ENCODE measurements around the gene SLAIN2. TPM values are rescaled to one million over a fixed set of nuclear protein-coding genes. Genes with fewer than 3 reads are reported as not detected.
A peak's percentile ranks its signal among the peaks of the same experiment; 100 is the strongest.

SLAIN2 gene
- polyA plus RNA-seq, 3 donors, result 13.9 to 24.1 (median 17.6) TPM

DNA sequence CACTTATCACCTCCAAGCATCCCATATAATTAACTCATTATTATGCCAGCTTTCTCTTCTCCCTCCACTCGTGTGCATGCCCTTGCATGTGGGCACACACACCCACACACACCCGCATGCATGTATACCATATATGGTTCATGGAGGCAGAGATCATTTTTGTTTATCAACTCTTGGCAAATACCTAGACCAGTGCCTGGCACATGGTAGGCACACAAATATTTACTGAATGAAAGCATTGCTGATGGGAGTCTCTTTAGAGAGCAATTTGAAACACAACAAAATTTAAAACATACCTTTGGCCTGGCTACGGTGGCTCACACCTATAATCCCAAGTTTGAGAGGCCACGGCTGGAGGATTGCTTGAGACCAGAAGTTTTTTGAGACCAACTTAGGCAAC, 90.7 kb downstream of the SLAIN2 start:
- Histone ChIP-seq H4K20me1 (ENCODE audit: insufficient read depth, low read length) (no peaks in the 10 kb centered on the region), H3K27me3 (ENCODE audit: control insufficient read depth in 2 of 2, insufficient read depth in 2 of 2, low read length in 2 of 2) (no peaks in the 10 kb centered on the region), H3K9me3 (replicated peaks in 1 of 2; ENCODE audit: control insufficient read depth in 1 of 2, insufficient read depth in 1 of 2, low read length in 2 of 2) (no peaks in the 10 kb centered on the region), H3K4me1 (ENCODE audit: control insufficient read depth in 1 of 2, insufficient read depth in 2 of 2, low read length in 2 of 2) (no peaks in the 10 kb centered on the region), H3K27ac (ENCODE audit: low read depth in 1 of 2, low read length in 2 of 2) (no peak overlapping the region), H3K9ac (ENCODE audit: insufficient read depth, low read length, poor library complexity, severe bottlenecking) (no peak overlapping the region), H3K4me2 (replicated peaks; ENCODE audit: extremely low read depth, low read length, poor library complexity, severe bottlenecking) (no peak overlapping the region), H3K4me3 (replicated peaks in 1 of 3; ENCODE audit: low read depth in 2 of 3, low read length in 3 of 3) (no peak overlapping the region), H3K36me3 (replicated peaks in 1 of 2; ENCODE audit: control insufficient read depth in 1 of 2, insufficient read depth in 2 of 2, low read length in 2 of 2) (peaks cover 0 to 13% of the 10 kb centered on the region in 2 donors), H3K79me2 (ENCODE audit: insufficient read depth, low read length) (no peaks in the 10 kb centered on the region), H2AFZ (ENCODE audit: insufficient read depth, low read depth, low read length, poor library complexity, severe bottlenecking) (no peak overlapping the region)
- Mint-ChIP-seq H3K4me1 (no peaks in the 10 kb centered on the region), H3K36me3 (peaks cover 8 to 10% of the 10 kb centered on the region in 2 donors), H3K27ac (peak overlapping the region in 1 of 7 donors; percentile 4), H3K9me3 (peaks cover 0 to 2% (median 0%) of the 10 kb centered on the region in 7 donors), H3K4me3 (no peak overlapping the region), H3K27me3 (ENCODE audit: low read depth in 3 of 3) (no peaks in the 10 kb centered on the region)
- intact Hi-C loops (cut with micrococcal nuclease), result no loop called here
- TF ChIP-seq, protein P1, sequence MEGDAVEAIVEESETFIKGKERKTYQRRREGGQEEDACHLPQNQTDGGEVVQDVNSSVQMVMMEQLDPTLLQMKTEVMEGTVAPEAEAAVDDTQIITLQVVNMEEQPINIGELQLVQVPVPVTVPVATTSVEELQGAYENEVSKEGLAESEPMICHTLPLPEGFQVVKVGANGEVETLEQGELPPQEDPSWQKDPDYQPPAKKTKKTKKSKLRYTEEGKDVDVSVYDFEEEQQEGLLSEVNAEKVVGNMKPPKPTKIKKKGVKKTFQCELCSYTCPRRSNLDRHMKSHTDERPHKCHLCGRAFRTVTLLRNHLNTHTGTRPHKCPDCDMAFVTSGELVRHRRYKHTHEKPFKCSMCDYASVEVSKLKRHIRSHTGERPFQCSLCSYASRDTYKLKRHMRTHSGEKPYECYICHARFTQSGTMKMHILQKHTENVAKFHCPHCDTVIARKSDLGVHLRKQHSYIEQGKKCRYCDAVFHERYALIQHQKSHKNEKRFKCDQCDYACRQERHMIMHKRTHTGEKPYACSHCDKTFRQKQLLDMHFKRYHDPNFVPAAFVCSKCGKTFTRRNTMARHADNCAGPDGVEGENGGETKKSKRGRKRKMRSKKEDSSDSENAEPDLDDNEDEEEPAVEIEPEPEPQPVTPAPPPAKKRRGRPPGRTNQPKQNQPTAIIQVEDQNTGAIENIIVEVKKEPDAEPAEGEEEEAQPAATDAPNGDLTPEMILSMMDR (IDR thresholded peaks at IDR 0.05), result no peak
- DNase-seq, result no peak
- 50% methylated on average over 1 of the region's 4 CpGs for WGBS (ENCODE audit: insufficient coverage)

DNA sequence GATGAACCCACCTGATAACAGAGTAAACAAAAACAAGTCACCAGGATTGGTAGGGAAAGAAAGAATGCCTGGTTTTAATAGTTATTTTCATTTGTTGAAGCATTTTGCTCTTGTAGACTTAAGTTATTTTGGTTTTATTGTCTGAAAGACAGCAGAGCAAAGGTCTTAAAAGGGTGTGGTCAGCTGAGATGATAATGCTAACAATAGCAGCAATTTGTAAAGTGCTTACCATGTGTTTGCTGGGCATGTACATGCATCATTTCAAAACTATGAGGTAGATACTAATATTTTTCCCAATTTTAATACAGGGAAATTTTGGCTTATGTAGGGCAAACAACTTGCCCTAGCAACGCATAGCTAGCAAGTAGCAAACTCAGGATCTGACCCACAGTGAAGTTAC, 95.0 kb downstream of the SLAIN2 start:
- no CpG with 5 or more reads among the region's 1 CpG for WGBS (ENCODE audit: insufficient coverage)
- TF ChIP-seq, protein P1 (IDR thresholded peaks at IDR 0.05), result no peak

More for the DNA sequence above, 95.0 kb downstream of the SLAIN2 start:
- peaks cover 0 to 4% (median 2%) of the 10 kb centered on the region in 3 donors for H3K27me3 Mint-ChIP-seq (ENCODE audit: low read depth in 3 of 3)
- DNase-seq, result no peak
- H3K9ac ChIP-seq (ENCODE audit: insufficient read depth, low read length, poor library complexity, severe bottlenecking), result no peak overlapping the region
- peaks cover 3% of the 10 kb centered on the region for H3K4me1 Mint-ChIP-seq
- H3K4me3 ChIP-seq (replicated peaks in 1 of 3; ENCODE audit: low read depth in 2 of 3, low read length in 3 of 3), result no peak overlapping the region
- no peak overlapping the region for H3K27ac Mint-ChIP-seq
- H4K20me1 ChIP-seq (ENCODE audit: insufficient read depth, low read length), result no peaks in the 10 kb centered on the region
- no peaks in the 10 kb centered on the region for H3K27me3 ChIP-seq (ENCODE audit: control insufficient read depth in 2 of 2, insufficient read depth in 2 of 2, low read length in 2 of 2)
- intact Hi-C loops (cut with micrococcal nuclease), result no loop called here
- H3K79me2 ChIP-seq (ENCODE audit: insufficient read depth, low read length), result no peaks in the 10 kb centered on the region
- H3K4me2 ChIP-seq (replicated peaks; ENCODE audit: extremely low read depth, low read length, poor library complexity, severe bottlenecking), result no peak overlapping the region
- no peaks in the 10 kb centered on the region for H3K4me1 ChIP-seq (ENCODE audit: control insufficient read depth in 1 of 2, insufficient read depth in 2 of 2, low read length in 2 of 2)
- no peaks in the 10 kb centered on the region for H3K36me3 Mint-ChIP-seq
- no peaks in the 10 kb centered on the region for H3K36me3 ChIP-seq (replicated peaks in 1 of 2; ENCODE audit: control insufficient read depth in 1 of 2, insufficient read depth in 2 of 2, low read length in 2 of 2)
- no peak overlapping the region for H3K27ac ChIP-seq (ENCODE audit: low read depth in 1 of 2, low read length in 2 of 2)
- H3K9me3 Mint-ChIP-seq, result peaks cover 2 to 6% (median 4%) of the 10 kb centered on the region in 7 donors
- H2AFZ ChIP-seq (ENCODE audit: insufficient read depth, low read depth, low read length, poor library complexity, severe bottlenecking), result no peak overlapping the region
- no peaks in the 10 kb centered on the region for H3K9me3 ChIP-seq (replicated peaks in 1 of 2; ENCODE audit: control insufficient read depth in 1 of 2, insufficient read depth in 1 of 2, low read length in 2 of 2)
- H3K4me3 Mint-ChIP-seq, result no peak overlapping the region
